Dermis microvascular lymphatic vessel endothelial cell (primary cell): Measurements from ENCODE around the gene IFT20. TPM values are rescaled to one million over a fixed set of nuclear protein-coding genes. Genes with fewer than 3 reads are reported as not detected.

Experiments used
- DNase-seq, 2 donors: peaks; one replicate each; pipeline versions ENCODE4 v3.0.0 to v3.0.0-alpha.2; 2010; ENCODE audit warnings: low read depth in 2 of 2
- total RNA-seq: library from RNA; depleted of rRNA; stranded (reverse); fragments of >200 nt; gene quantifications from 2 replicates; pipeline ENCODE4 v1.2.1, GENCODE V29; 2014

Gene IFT20
- total RNA-seq, 1 donor from 2014 or later = 45.2 TPM

- peak in 1 of 2 donors; percentile 86 for DNase-seq
These were observed 2.9 kb upstream of the IFT20 start for GRCh38 chr17:28338056-28338768.

- peak; percentile 95 to 98 for DNase-seq
These were observed 943 bp upstream of the IFT20 start for GRCh38 chr17:28335959-28336871.

GRCh38 chr17:28334666-28335200, 539 bp downstream of the IFT20 start:
- DNase-seq = no peak

GRCh38 chr17:28334171-28334570, 1.1 kb downstream of the IFT20 start:
- no peak for DNase-seq

- DNase-seq = no peak
These were observed 2.1 kb downstream of the IFT20 start for GRCh38 chr17:28333083-28333746.

- no peak for DNase-seq
These were observed 3.3 kb downstream of the IFT20 start for GRCh38 chr17:28331891-28332420.

GRCh38 chr17:28330671-28331070, 4.6 kb downstream of the IFT20 start:
- DNase-seq = no peak

GRCh38 chr17:28328325-28328724, 6.9 kb downstream of the IFT20 start:
- DNase-seq = no peak

- no peak for DNase-seq
These were observed 7.6 kb downstream of the IFT20 start for GRCh38 chr17:28327709-28328108.

- no peak for DNase-seq
These were observed 8.2 kb downstream of the IFT20 start for GRCh38 chr17:28327031-28327607.

- DNase-seq = no peak
These were observed 9.2 kb downstream of the IFT20 start for GRCh38 chr17:28326114-28326513.

- no peak for DNase-seq
These were observed 10.1 kb downstream of the IFT20 start for GRCh38 chr17:28325211-28325610.

GRCh38 chr17:28324781-28325180, 10.5 kb downstream of the IFT20 start:
- DNase-seq = no peak

- DNase-seq = no peak
These were observed 11.0 kb downstream of the IFT20 start for GRCh38 chr17:28324267-28324745.

- no peak for DNase-seq
These were observed 14.8 kb downstream of the IFT20 start for GRCh38 chr17:28320215-28321061.

- no peak for DNase-seq
These were observed 15.7 kb downstream of the IFT20 start for GRCh38 chr17:28319598-28319935.

GRCh38 chr17:28318759-28319597, 16.3 kb downstream of the IFT20 start, which contains the start of gene TMEM97:
TMEM97 (plus strand) TSS chr17:28319200; CDS start chr17:28319240, 40 bp downstream.
- peak; percentile 92 to 99 for DNase-seq

- DNase-seq = no peak
These were observed 17.1 kb downstream of the IFT20 start for GRCh38 chr17:28317966-28318758.
